ENCODE measurements around the gene TEX12. TPM values are rescaled to one million over a fixed set of nuclear protein-coding genes. Genes with fewer than 3 reads are reported as not detected.
"Not testable (repeated sequence)": the region's sequence is repeated elsewhere in the genome, so short reads cannot be mapped to it uniquely, and the experiment has no call there.

The TEX12 gene
- total RNA-seq, 1 donor from 2014 or later = not detected

GRCh38 chr11:112163875-112164685, 3.1 kb upstream of the TEX12 start, which contains the start of gene IL18:
TSS of gene IL18 (minus strand) at chr11:112164094. CDS start at chr11:112155053, 9,041 bp downstream.
- DNase-seq (ENCODE audit: low spot score) = no peak

DNA sequence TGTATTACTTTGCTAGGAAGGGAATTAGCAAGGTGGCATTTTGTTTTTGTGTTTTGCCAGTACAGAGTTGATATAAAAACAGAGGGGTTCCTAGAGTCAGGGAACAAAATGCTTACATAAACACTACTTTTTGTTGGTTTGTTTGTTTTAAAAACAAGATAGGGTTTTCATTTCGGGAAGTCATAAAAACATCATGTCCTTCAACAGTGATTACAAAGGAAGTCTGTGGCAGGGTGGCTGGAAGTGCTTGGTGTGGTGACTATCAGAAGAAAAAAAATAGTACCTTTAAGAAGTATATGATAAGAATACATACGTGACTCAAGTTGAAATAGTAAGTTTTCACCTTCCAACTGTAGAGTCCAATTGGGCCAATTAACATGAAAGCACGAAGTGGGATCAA, 2.1 kb upstream of the TEX12 start:
- DNase-seq (ENCODE audit: low spot score) = no peak

DNA sequence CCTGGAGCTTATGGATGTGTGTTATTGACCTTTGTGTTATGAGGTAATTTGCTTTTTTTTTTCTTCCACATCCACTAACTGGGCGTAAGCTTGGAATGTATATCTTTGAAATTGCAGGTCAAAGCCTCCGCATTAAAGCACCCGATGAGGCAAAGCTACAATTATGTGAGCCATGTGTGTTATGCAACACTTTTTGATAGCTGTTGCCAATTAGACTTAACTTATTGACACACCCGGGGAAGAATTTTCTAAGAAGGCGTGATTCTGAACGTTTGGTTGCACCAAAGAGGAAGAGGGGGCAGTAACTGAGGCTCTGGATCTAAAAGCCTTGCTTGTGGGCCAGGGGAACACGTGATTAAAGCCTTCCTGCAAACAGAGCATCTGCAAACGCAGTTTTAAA, 610 bp upstream of the TEX12 start:
- DNase-seq (ENCODE audit: low spot score) = no peak

- DNase-seq (ENCODE audit: low spot score) = no peak
These were observed 5.3 kb downstream of the TEX12 start for GRCh38 chr11:112172362-112172994.

GRCh38 chr11:112173152-112173551, 6.0 kb downstream of the TEX12 start:
- DNase-seq (ENCODE audit: low spot score) = no peak

GRCh38 chr11:112174789-112175598, 7.8 kb downstream of the TEX12 start, which contains the start of gene BCO2:
TSS of gene BCO2 (plus strand) at chr11:112175512. CDS start at chr11:112175602, 90 bp downstream.
- no peak for DNase-seq (ENCODE audit: low spot score)

DNA sequence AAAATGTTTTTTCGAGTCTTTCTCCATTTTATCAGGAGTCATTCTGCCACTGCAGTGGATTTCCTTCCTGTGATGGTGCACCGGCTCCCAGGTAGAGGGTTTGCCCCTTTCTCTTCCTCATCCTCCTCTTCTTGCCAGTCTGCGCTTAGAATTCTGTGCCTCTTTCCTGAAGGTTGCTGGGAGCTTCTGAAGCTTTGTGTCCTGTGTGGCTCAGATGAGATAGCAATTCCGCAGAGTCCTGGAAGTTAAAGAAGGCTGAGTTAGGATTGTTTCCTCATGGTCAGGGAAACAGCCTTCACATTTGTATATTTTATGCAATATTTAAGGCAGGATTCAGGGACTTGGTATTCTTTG, 8.4 kb downstream of the TEX12 start:
- DNase-seq (ENCODE audit: low spot score) = no peak

GRCh38 chr11:112176077-112176476, 8.9 kb downstream of the TEX12 start:
- no peak for DNase-seq (ENCODE audit: low spot score)

- no peak for DNase-seq (ENCODE audit: low spot score)
These were observed 10.4 kb downstream of the TEX12 start for GRCh38 chr11:112177589-112177988.

DNA sequence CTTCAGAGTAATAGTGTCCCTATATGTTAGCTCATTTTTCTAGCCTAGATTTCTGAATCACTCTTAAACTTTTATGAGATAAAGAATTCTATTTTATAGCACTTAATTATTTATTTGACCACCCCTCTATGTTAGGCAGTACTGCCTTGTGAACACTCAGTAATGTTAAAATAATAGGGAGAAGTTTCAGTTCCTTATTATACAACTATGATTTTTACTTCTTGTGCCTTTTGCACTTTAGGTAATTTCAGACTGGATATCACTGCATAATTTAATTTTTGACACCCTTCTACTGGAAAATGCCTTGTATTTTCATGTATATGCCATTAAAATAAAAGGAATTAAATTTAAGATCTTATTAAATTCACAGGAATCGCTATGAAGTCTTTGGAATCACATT, 11.3 kb downstream of the TEX12 start:
- no peak for DNase-seq (ENCODE audit: low spot score)

DNA sequence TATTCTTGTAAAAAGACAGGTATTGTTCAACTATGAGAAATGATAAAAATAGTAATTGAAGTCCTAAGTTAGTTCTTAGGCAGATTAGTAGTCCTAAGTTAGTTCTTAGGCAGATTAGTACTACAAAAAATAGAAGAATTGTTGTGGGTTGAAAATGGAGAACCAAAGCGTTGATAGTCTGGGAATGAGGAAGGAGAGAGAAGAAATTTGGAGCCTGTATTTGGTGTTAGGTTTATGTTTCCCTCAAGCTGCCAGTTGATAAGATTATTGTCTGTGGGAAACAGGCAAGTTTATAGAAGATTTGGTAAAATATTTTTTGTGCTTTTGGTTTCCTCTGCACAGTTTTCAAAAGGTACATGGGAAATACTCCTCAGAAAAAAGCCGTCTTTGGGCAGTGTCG, 11.8 kb downstream of the TEX12 start:
- DNase-seq (ENCODE audit: low spot score) = no peak

DNA sequence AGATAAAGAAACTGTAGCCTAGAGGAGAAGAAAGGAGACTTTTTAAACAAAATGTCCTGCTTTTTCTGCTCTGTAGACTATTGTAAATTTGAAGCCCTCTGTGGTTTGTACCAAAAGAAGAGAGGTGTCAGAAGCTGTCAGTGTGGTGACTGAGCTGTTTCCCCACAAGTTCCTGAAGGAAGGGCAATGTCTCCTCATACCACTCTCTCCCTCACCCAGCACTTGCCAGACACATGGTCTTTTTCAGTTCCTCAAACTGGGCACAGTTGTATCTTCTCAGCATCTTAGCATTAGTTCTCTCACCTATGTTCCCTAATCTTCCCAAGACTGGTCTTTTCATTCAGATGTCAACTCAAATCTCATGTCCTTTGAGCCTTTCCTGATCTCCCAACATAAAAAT, 12.4 kb downstream of the TEX12 start:
- no peak for DNase-seq (ENCODE audit: low spot score)

DNA sequence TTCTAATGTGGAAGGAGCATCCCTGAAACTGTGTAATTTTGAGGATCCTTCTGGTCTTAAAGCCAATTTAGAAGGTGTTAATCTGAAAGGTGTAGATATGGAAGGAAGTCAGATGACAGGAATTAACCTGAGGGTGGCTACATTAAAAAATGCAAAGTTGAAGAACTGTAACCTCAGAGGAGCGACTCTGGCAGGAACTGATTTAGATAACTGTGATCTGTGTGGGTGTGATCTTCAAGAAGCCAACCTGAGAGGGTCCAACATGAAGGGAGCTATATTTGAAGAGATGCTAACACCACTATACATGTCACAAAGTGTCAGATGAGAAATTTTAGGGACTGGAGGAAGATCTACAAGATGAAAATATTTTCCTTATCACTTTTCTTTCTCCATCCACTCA, 15.7 kb downstream of the TEX12 start:
- DNase-seq (ENCODE audit: low spot score) = no peak

DNA sequence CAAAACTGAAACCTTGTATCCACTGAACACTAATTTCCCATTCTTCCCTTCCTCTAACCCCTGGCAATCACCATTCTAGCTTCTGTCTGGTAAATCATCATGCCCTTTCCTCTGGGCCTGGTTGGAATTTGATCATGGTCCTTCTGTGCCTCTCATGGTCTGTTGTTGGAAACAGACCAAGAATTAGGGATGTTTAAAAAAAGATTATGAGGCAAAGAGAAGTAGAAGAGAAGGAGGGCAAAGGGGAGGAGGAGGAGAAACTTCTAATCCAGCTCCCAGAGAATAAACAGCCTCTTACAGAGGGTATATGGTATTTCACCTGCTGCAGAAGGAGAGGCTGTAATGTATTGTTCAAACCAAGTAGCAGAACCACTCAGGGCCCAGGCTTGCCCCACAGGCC, 18.7 kb downstream of the TEX12 start:
- no peak for DNase-seq (ENCODE audit: low spot score)

GRCh38 chr11:112186304-112186703, 19.1 kb downstream of the TEX12 start:
- DNase-seq (ENCODE audit: low spot score) = no peak

DNA sequence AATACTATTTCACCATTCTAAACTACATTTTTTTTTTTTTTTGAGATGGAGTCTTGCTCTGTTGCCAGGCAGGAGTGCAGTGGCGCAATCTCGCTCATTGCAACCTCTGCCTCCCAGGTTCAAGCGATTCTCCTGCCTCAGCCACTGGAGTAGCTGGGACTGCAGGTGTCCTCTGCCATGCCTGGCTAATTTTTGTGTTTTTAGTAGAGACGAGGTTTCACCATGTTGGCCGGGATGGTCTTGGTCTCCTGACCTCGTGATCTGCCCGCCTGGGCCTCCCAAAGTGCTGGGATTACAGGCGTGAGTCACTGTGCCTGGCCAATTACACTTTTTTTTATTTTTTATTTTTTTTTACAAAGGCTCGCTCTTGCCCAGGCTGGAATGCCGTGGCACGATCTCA, 27.9 kb downstream of the TEX12 start:
- not testable (repeated sequence) for DNase-seq (ENCODE audit: low spot score)

DNA sequence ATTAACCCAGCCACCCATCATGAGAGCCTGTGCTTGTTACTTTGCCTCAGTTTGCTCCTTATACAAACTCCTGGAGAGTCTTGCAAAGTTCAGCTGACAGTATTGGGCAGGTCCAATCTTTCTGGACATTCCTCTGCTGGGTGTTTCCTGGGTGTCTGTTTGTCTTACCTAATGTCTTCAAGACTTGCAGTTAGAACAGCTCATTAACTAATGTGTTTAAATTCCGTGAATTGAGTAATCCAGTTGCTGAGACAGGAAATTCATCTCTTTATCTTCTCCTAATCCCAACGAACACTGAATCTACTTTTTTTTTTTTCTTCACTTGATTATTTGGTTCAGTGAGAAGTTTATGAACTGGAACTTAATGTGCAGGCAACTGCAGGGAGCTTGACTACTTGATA, 28.8 kb downstream of the TEX12 start:
- no peak for DNase-seq (ENCODE audit: low spot score)

GRCh38 chr11:112196519-112197087, 29.4 kb downstream of the TEX12 start:
- DNase-seq (ENCODE audit: low spot score) = no peak

GRCh38 chr11:112199101-112199500, 31.9 kb downstream of the TEX12 start:
- DNase-seq (ENCODE audit: low spot score) = not testable (repeated sequence)

GRCh38 chr11:112200252-112200651, 33.1 kb downstream of the TEX12 start:
- no peak for DNase-seq (ENCODE audit: low spot score)

DNA sequence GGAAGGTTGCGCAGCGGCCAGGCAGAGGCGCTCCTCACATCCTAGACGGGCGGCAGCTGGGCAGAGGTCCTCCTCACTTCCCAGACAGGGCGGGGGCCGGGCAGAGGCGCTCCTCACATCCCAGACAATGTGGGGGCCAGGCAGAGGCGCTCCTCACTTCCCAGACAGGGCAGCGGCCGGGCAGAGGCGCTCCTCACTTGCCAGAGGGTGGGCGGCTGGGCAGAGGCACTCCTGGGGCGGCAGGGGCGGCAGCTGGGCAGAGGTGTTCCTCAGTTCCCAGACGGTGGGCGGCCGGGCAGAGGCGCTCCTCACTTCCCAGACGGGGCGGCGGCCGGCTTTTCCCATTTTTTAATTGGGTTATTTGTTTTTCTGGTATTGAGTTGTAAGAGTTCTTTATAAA, 38.9 kb downstream of the TEX12 start:
- no peak for DNase-seq (ENCODE audit: low spot score)

- DNase-seq (ENCODE audit: low spot score) = no peak
These were observed 43.7 kb downstream of the TEX12 start for GRCh38 chr11:112210890-112211289.
